Measurements from ENCODE around the gene SHTN1.

SHTN1 gene

GRCh38 chr10:116852246-116852645 lies 152.7 kb downstream of the SHTN1 start:
- no peak overlapping the region for H3K4me3 ChIP-seq (ENCODE audit: control insufficient read depth, low read depth, low read length)
- DNase-seq (ENCODE audit: low read depth) = no peak
- TF ChIP-seq CTCF (IDR thresholded peaks at IDR 0.05; ENCODE audit: control insufficient read depth, insufficient read depth, low read depth, low read length, missing control alignments) = no peak

GRCh38 chr10:116850058-116850611 lies 154.9 kb downstream of the SHTN1 start:
- H3K4me3 ChIP-seq (ENCODE audit: control insufficient read depth, low read depth, low read length) = peak overlapping the region; percentile 83
- DNase-seq (ENCODE audit: low read depth) = no peak
- no peak for TF ChIP-seq CTCF (IDR thresholded peaks at IDR 0.05; ENCODE audit: control insufficient read depth, insufficient read depth, low read depth, low read length, missing control alignments)

GRCh38 chr10:116849248-116850057 lies 155.5 kb downstream of the SHTN1 start, which contains the start of gene ENO4:
Gene ENO4, plus strand, starts transcription at chr10:116849499. Its CDS starts 68 bp downstream, at chr10:116849567.
- TF ChIP-seq CTCF (IDR thresholded peaks at IDR 0.05; ENCODE audit: control insufficient read depth, insufficient read depth, low read depth, low read length, missing control alignments) = no peak
- peak; percentile 23 for DNase-seq (ENCODE audit: low read depth)
- peak within 1 kb of the TSS; percentile 83 for H3K4me3 ChIP-seq (ENCODE audit: control insufficient read depth, low read depth, low read length)

GRCh38 chr10:116848944-116849247 lies 156.1 kb downstream of the SHTN1 start:
- DNase-seq (ENCODE audit: low read depth) = no peak
- peak overlapping the region; percentile 83 for H3K4me3 ChIP-seq (ENCODE audit: control insufficient read depth, low read depth, low read length)
- no peak for TF ChIP-seq CTCF (IDR thresholded peaks at IDR 0.05; ENCODE audit: control insufficient read depth, insufficient read depth, low read depth, low read length, missing control alignments)

- H3K4me3 ChIP-seq (ENCODE audit: control insufficient read depth, low read depth, low read length) = peak overlapping the region; percentile 83
- DNase-seq (ENCODE audit: low read depth) = no peak
- TF ChIP-seq CTCF (IDR thresholded peaks at IDR 0.05; ENCODE audit: control insufficient read depth, insufficient read depth, low read depth, low read length, missing control alignments) = no peak
Measured at GRCh38 chr10:116848032-116848943, 156.7 kb downstream of the SHTN1 start.

- H3K4me3 ChIP-seq (ENCODE audit: control insufficient read depth, low read depth, low read length) = no peak overlapping the region
- no peak for DNase-seq (ENCODE audit: low read depth)
- no peak for TF ChIP-seq CTCF (IDR thresholded peaks at IDR 0.05; ENCODE audit: control insufficient read depth, insufficient read depth, low read depth, low read length, missing control alignments)
Measured at GRCh38 chr10:116845823-116846222, 159.2 kb downstream of the SHTN1 start.
